Vagina (tissue), 2 donors: ENCODE data around the gene ITPR1.

Experiments used
- CTCF ChIP-seq, 3 experiments: fragments of 450-650 bp in 2 of 3; fragments of 200-600 bp in 1 of 3; sonication (generic) in 1 of 3; IDR thresholded peaks; one replicate each; pipeline ENCODE4 v1.5.1; 2017 to 2019; ENCODE audit warnings: antibody characterized with exemption in 3 of 3, mild to moderate bottlenecking in 2 of 3, moderate library complexity in 2 of 3
- POLR2A ChIP-seq, 2 donors: fragments of 450-650 bp; IDR thresholded peaks; one replicate each; pipeline ENCODE4 v1.6.1; 2017; ENCODE audit warnings: antibody characterized with exemption in 2 of 2, mild to moderate bottlenecking in 2 of 2, moderate library complexity in 2 of 2
- POLR2AphosphoS5 ChIP-seq, 2 donors: sonication (generic); formaldehyde crosslinking; IDR thresholded peaks; one replicate each; pipeline ENCODE4 v1.9.0; 2017; ENCODE audit warnings: antibody characterized with exemption in 2 of 2, mild to moderate bottlenecking in 2 of 2, low read depth in 1 of 2; ENCODE audit not compliant: insufficient read depth in 1 of 2

- TF ChIP-seq CTCF (IDR thresholded peaks at IDR 0.05) = no peak
- TF ChIP-seq POLR2A (IDR thresholded peaks at IDR 0.05) = no peak
- TF ChIP-seq POLR2AphosphoS5 (IDR thresholded peaks at IDR 0.05; ENCODE audit: insufficient read depth in 1 of 2, low read depth in 1 of 2) = no peak
Measured at GRCh38 chr3:4584456-4585249, 91.5 kb downstream of the ITPR1 start.
